ENCODE data around the gene RGS7BP. TPM values are rescaled to one million over a fixed set of nuclear protein-coding genes. Genes with fewer than 3 reads are reported as not detected.
A peak's percentile ranks its signal among the peaks of the same experiment; 100 is the strongest.

RGS7BP gene
- total and polyA plus RNA-seq, 4 donors = 0.04 to 3.3 (median 1.4) TPM

DNA sequence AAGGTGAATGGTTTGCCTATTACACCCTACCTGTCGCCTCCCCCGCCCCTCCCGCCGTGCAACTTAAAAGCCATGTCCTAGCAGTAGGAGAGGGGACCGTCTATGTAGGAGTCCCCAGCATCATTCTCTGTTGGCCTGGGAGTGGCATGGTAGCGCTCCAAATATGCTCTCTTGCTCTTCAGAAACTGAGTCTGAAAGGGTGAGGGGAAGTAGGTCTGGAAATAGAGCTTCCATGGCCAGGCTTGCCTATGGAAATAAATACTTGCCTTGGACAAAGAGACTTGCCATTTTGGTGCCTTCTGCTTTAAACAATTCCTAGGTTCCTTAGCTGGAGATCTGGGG lies 1.4 kb downstream of the RGS7BP start:
- Histone ChIP-seq H3K9me3 (ENCODE audit: control insufficient read depth in 4 of 4, insufficient read depth in 3 of 4, low read length in 3 of 4) (peaks cover 0 to 4% (median 0%) of the 10 kb centered on the region in 4 donors), H3K27me3 (ENCODE audit: control insufficient read depth in 3 of 3, insufficient read depth in 3 of 3, low read length in 2 of 3) (peaks cover 0 to 7% (median 0%) of the 10 kb centered on the region in 3 donors), H3K9ac (ENCODE audit: insufficient read depth in 1 of 2, low read length in 2 of 2) (peak overlapping the region; percentile 43 to 56), H3K4me3 (no peak overlapping the region), H3K36me3 (ENCODE audit: control insufficient read depth in 4 of 4, insufficient read depth in 4 of 4, low read length in 4 of 4) (no peaks in the 10 kb centered on the region), H3K4me1 (ENCODE audit: control insufficient read depth in 5 of 5, insufficient read depth in 5 of 5, low read length in 5 of 5) (peaks cover 0 to 37% (median 6%) of the 10 kb centered on the region in 5 donors), H3K27ac (ENCODE audit: low read depth in 1 of 2, low read length in 1 of 2) (no peak overlapping the region)
- WGBS, 2 donors = 17 to 21% methylated on average over 6 of the region's 6 CpGs
- DNase-seq (no peak), ATAC-seq (ENCODE audit: insufficient read depth, low FRiP score) (no peak)
- TF ChIP-seq, protein P1, sequence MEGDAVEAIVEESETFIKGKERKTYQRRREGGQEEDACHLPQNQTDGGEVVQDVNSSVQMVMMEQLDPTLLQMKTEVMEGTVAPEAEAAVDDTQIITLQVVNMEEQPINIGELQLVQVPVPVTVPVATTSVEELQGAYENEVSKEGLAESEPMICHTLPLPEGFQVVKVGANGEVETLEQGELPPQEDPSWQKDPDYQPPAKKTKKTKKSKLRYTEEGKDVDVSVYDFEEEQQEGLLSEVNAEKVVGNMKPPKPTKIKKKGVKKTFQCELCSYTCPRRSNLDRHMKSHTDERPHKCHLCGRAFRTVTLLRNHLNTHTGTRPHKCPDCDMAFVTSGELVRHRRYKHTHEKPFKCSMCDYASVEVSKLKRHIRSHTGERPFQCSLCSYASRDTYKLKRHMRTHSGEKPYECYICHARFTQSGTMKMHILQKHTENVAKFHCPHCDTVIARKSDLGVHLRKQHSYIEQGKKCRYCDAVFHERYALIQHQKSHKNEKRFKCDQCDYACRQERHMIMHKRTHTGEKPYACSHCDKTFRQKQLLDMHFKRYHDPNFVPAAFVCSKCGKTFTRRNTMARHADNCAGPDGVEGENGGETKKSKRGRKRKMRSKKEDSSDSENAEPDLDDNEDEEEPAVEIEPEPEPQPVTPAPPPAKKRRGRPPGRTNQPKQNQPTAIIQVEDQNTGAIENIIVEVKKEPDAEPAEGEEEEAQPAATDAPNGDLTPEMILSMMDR (IDR thresholded peaks at IDR 0.05; ENCODE audit: control extremely low read depth, extremely low read depth) = no peak

DNA sequence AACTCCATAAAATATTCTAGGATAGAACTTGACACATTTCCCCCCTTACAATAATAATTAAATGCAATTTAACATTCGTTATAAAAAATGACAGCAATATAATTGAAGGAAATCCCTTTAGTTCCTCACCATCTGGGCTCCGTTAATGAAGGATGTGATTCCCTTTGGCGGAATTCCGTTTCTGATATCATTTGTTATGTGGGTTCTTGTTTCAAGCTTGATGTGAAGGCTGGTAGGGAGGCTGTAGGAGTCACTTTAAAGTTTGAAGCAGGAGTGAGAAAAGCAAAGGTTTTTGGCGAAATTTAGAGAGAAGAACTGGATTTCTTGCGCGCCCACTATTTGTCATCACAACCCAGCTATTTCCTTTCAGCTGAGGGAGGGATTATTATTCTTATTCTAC lies 4.0 kb downstream of the RGS7BP start:
- Histone ChIP-seq H3K9me3 (ENCODE audit: control insufficient read depth in 4 of 4, insufficient read depth in 3 of 4, low read length in 3 of 4) (peaks cover 0 to 4% (median 0%) of the 10 kb centered on the region in 4 donors), H3K27me3 (ENCODE audit: control insufficient read depth in 3 of 3, insufficient read depth in 3 of 3, low read length in 2 of 3) (no peaks in the 10 kb centered on the region), H3K4me1 (ENCODE audit: control insufficient read depth in 5 of 5, insufficient read depth in 5 of 5, low read length in 5 of 5) (peaks cover 4 to 30% (median 6%) of the 10 kb centered on the region in 5 donors), H3K4me3 (no peak overlapping the region), H3K9ac (ENCODE audit: insufficient read depth in 1 of 2, low read length in 2 of 2) (no peak overlapping the region), H3K27ac (ENCODE audit: low read depth in 1 of 2, low read length in 1 of 2) (no peak overlapping the region), H3K36me3 (ENCODE audit: control insufficient read depth in 4 of 4, insufficient read depth in 4 of 4, low read length in 4 of 4) (no peaks in the 10 kb centered on the region)
- DNase-seq (no peak), ATAC-seq (ENCODE audit: insufficient read depth, low FRiP score) (no peak)
- TF ChIP-seq, protein P1 (IDR thresholded peaks at IDR 0.05; ENCODE audit: control extremely low read depth, extremely low read depth) = no peak
- 67 to 73% methylated on average over 7 of the region's 7 CpGs for WGBS, 2 donors

DNA sequence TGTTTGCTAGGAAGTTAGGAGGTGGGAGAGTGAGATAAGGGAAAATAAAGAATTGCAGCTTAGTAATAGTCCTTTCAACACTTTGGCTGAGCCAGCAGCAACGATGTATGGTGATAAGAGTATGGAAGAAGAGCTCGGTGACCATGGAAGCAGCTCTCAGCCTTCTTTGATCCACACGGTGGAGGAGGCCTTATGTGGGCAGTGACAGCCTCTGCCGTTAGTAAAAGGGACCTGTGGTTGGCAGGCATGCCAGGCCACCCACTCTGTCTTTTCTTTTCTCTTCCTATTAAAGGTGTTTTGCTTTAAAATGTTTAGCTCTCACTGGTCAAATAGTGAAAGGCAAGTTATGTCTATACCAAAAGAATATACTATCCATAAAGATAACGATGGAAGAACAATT lies 7.7 kb downstream of the RGS7BP start:
- Histone ChIP-seq H3K9ac (ENCODE audit: insufficient read depth in 1 of 2, low read length in 2 of 2) (no peak overlapping the region), H3K27me3 (ENCODE audit: control insufficient read depth in 3 of 3, insufficient read depth in 3 of 3, low read length in 2 of 3) (peaks cover 0 to 2% (median 0%) of the 10 kb centered on the region in 3 donors), H3K9me3 (ENCODE audit: control insufficient read depth in 4 of 4, insufficient read depth in 3 of 4, low read length in 3 of 4) (peaks cover 0 to 2% (median 0%) of the 10 kb centered on the region in 4 donors), H3K27ac (ENCODE audit: low read depth in 1 of 2, low read length in 1 of 2) (no peak overlapping the region), H3K4me3 (no peak overlapping the region), H3K4me1 (ENCODE audit: control insufficient read depth in 5 of 5, insufficient read depth in 5 of 5, low read length in 5 of 5) (peaks cover 2 to 17% (median 4%) of the 10 kb centered on the region in 5 donors), H3K36me3 (ENCODE audit: control insufficient read depth in 4 of 4, insufficient read depth in 4 of 4, low read length in 4 of 4) (no peaks in the 10 kb centered on the region)
- TF ChIP-seq, protein P1 (IDR thresholded peaks at IDR 0.05; ENCODE audit: control extremely low read depth, extremely low read depth) = no peak
- ATAC-seq (ENCODE audit: insufficient read depth, low FRiP score) (no peak), DNase-seq (peak in 1 of 3 donors; percentile 28)
- WGBS, 2 donors = 65 to 67% methylated on average over 5 of the region's 5 CpGs

DNA sequence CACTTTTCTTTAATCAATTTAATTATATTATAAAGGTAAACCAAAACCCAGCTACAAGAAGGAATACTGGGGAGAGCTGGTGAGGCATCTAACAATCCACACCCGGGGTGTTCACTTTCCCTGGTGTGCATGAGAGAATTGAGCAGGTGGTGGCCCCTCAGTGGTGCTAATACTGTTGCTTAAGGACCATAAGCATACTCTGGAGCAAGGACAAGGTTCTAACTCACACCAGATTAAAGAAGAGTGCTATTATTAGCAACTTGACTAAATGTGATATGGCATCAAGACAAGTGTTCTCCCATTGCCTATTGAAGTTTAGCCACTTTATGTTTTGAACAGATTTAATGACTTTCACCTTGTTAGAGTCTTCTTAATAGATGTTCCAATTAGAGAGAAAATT lies 8.8 kb downstream of the RGS7BP start:
- Histone ChIP-seq H3K9ac (ENCODE audit: insufficient read depth in 1 of 2, low read length in 2 of 2) (no peak overlapping the region), H3K9me3 (ENCODE audit: control insufficient read depth in 4 of 4, insufficient read depth in 3 of 4, low read length in 3 of 4) (peaks cover 0 to 2% (median 0%) of the 10 kb centered on the region in 4 donors), H3K27me3 (ENCODE audit: control insufficient read depth in 3 of 3, insufficient read depth in 3 of 3, low read length in 2 of 3) (peaks cover 0 to 2% (median 0%) of the 10 kb centered on the region in 3 donors), H3K4me1 (ENCODE audit: control insufficient read depth in 5 of 5, insufficient read depth in 5 of 5, low read length in 5 of 5) (peaks cover 2 to 17% (median 4%) of the 10 kb centered on the region in 5 donors), H3K4me3 (no peak overlapping the region), H3K27ac (ENCODE audit: low read depth in 1 of 2, low read length in 1 of 2) (no peak overlapping the region), H3K36me3 (ENCODE audit: control insufficient read depth in 4 of 4, insufficient read depth in 4 of 4, low read length in 4 of 4) (no peaks in the 10 kb centered on the region)
- TF ChIP-seq, protein P1 (IDR thresholded peaks at IDR 0.05; ENCODE audit: control extremely low read depth, extremely low read depth) = no peak
- ATAC-seq (ENCODE audit: insufficient read depth, low FRiP score) = no peak
- WGBS, 2 donors = 69 to 81% methylated on average over 1 of the region's 1 CpG
- DNase-seq = no peak
